GF-D8 (cell line): ENCODE measurements around the gene DNMT3B.
"Not testable (repeated sequence)": the region's sequence is repeated elsewhere in the genome, so short reads cannot be mapped to it uniquely, and the experiment has no call there.

ENCODE experiments used
- DNase-seq: peaks from one replicate; lab custom pipeline; 2025; lab: John Stamatoyannopoulos, UW

DNMT3B gene

DNA sequence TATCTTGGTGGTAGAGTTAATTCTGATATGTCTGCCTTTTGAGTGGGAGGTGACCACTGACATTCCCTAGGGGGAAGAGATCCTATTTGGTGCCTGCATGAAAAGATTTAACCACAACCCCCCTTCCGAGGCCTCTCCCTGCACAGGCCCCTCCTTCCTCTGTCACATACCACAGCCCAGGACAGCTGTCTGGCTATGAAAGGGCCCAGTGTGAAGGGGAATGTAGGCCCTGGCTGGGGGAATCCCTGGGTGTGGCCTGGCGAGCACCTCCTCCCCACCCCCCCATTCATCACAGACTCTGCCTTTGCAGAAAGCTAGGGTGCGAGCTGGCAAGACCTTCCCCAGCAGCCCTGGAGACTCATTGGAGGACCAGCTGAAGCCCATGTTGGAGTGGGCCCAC lies 30.1 kb downstream of the DNMT3B start:
- peak; percentile 56 for DNase-seq

DNA sequence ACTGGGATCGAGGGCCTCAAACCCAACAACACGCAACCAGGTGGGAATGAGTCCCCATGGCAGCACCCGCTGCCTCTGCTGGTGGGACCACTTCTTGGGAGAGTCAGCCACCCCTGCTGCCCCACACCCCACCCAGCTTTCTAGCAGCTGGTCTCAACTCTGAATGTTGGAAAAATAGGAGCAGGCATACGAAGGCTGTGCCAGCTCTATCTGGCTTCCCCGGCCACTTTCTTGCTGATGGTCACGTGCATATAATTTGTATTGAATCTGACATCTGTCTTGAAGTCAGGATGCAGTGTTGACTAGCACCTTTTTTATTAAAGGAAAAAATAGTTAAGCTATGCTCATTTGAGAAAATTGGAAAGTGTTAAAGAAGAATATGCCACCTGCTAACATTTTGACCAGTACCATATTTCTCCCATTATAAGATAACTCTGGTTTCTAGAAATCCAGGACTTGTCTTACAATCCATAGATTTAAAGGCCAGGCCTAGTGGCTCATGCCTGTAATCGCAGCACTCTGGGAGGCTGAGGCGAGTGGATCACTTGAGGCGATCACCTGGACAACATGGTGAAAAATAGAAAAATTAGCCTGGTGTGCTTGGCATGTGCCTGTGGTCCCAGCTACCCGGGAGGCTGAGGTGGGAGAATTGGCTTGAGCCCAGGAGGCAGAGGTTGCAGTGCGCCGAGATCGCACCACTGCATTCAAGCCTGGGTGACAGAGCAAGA lies 30.7 kb downstream of the DNMT3B start:
- DNase-seq = no peak

DNA sequence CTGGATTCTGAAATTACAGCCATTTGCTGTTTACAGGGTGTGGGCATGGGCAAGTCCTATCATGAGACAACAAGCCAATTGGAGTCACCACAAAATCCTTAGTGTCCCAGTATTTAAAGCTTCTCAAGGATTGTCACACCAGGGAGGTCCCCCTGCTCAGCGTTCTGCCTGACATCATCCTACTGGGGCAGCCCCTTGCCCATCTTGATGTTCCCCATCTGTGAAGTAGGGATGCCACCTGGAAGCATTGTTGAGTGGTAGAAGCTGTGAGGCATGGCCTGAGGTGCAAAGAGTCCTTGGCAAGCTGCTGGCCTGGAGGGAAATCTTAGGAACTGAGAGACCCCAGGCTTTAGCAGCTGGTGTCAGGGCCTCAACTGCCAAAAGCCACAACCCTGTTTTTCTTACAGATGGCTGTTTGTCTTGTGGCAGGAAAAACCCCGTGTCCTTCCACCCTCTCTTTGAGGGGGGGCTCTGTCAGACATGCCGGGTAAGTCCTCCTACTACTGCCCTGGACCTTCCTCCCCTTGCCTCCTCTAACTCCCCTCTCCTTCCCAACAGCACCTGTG lies 34.3 kb downstream of the DNMT3B start:
- no peak for DNase-seq

DNA sequence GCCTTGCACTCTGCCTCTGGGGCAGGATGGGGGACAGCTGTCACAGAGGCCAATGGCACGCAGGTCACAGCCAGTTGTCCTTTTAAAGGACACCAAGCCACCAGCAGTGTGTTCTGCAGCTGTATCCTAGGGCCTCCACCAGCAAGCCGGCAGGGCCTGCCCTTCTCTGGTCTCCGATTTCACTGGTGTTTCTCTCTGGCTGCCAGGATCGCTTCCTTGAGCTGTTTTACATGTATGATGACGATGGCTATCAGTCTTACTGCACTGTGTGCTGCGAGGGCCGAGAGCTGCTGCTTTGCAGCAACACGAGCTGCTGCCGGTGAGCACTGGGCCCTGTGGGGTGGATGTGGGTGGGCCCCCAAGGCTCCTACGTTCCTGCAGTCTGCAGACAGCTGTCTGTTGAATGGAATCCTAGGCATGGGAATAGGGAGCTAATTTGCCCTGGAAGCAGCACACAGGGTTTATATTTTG lies 34.8 kb downstream of the DNMT3B start:
- DNase-seq = no peak

DNA sequence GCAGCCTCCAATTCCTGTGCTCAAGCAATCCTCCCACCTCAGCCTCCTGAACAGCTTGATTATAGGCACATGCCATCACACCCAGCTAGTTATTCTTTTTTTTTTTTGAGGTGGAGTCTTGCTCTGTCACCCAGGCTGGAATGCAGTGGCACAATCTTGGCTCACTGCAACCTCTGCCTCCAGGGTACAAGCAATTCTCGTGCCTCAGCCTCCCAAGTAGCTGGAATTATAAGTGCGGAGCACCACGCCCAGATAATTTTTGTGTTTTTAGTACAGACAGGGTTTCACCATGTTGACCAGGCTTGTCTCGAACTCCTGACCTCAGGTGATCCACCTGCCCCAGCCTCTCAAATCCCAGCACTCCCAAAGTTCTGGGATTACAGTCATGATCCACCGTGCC lies 35.4 kb downstream of the DNMT3B start:
- DNase-seq = not testable (repeated sequence)

DNA sequence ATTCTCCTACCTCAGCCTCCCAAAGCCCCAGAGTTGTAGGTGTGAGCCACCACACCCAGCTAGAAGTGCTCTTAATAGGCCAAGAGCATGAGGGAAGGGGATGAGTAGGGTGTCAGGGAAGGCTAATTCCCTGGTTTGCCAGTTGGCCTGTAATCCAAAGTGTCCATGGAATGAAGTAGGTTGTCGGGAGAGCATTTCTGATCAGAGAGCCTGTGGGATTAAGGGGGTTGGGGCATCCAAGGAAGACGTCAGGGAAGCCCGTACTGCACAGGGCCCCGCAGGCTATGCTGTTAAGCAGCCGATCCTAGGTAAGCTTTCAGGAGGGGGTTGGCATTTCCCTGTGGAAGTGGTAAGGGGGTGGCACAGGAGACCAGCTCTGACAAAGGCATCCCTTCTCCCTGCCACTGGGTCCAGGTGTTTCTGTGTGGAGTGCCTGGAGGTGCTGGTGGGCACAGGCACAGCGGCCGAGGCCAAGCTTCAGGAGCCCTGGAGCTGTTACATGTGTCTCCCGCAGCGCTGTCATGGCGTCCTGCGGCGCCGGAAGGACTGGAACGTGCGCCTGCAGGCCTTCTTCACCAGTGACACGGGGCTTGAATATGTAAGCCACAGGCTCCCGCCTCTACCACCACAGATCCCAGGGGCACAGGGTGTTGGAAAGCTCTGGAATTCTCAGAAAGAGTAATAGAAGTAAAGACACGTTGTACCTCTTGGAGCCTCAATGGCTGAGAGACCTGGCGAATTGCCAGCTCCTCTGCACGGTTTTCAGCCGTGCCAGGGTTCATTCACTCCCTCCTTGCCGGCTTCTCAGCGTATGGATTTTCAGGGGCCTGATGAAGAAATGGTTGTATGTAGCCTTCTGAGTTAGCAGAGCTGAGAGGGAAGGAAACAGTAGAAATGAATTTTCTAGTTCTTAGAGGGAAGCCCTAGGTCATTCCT lies 36.1 kb downstream of the DNMT3B start:
- no peak for DNase-seq

DNA sequence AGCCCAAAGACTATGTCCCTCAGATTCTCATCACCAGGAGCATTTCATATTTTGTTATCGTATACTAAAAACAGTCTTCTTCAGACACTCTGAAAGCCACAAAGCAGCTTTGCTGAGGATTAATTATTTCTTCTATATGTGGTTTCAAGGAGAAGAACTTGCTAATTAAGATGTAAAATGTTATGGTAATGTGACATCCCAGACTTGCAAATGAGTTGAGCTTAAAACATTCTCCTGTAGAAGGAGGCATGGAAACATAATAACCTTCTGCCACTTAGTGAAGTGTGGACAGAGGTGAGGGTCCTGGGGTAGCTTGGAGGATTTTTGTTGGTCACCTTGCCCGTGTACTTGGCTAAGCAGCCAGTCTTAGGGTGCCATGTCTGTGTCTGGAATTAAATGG lies 40.9 kb downstream of the DNMT3B start:
- DNase-seq = no peak

DNA sequence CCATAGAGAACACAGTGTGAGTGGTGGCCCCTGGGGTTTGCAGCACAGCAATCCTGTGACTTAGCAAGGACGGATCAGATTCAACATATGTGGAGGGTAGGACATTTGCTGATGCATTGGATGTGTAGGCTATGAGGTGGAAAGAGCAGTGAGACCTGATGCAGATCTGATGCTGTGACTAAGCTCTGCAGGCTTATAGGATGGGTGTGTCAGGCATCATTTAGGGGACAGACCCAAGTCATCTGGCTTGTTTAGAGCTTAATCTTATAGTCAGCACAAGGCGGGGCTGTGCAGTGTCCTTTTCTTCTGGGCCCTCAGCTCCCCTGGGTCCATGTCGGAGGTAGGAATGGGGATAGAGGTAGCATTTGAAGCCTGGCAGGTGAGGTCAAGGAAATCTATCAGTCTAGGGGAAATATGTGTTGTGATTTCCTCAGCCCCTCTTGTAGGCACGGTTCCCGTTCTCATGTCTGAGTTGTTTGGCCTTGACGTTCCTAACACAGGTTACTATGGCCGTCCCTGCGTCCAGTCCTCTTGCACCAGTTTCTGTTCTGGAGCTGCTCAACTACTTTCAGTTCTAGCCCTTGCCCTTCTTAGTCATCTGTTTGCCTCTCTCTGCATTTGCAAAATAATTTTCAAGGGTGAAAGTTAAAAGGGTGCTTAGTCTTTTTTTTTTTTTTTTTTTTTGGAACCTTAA lies 42.0 kb downstream of the DNMT3B start:
- no peak for DNase-seq

DNA sequence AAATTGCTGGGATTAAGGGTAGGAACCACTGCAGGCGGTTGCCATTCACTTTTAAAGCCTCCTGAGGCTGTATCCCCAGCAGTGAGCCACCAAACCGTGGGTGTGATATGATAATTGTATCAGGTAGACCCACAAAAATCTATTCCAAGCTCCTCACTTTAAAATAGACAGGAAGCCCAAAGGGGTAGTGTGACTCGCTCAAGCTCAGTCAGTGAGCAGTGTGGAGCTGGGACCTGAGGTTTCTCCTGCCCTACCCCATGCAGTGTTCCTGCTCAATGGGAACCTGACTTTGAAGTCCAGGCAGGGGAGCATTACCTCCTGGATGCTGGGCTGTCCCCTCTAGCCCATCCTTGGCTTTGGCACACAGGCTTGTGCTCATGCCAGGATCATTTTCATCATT lies 42.6 kb downstream of the DNMT3B start:
- DNase-seq = no peak

DNA sequence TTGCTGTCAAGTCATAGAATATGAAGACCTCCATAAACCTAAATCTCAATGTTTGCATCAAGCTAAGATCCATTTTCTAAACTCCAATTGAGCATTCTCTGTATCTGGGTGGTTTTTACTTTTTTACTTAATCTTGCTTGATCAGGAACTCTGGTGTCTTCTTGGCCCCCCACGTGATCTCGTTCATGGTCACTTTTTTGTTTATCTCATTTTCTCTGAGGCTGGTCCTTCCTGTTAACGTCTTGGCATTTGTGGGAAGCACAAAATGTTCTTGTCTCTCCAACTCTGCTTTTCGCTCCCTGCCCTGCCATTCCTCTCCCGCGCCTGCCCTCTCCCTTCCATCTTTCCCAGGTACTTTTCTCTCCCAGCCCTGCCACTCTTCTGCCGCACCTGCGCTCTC lies 43.5 kb downstream of the DNMT3B start:
- DNase-seq = no peak

DNA sequence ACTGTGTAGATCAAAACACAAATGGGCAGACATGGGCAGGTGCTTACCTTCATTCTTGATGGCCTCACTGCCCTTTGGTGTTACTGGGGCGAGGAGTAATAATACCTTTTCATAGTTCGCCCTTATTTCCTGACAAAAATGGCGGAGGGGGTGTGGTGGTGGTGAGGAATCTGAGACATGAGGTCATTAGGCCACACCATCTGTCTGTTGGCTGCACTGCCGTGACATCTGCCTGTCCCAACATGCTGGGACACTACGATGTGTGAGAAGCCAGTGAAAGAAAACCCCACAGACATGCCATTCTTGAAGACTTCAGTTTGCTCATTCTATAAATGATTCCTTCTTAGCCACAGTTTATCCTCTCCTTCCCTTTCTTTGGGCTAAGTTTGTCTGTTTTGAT lies 44.2 kb downstream of the DNMT3B start:
- no peak for DNase-seq

DNA sequence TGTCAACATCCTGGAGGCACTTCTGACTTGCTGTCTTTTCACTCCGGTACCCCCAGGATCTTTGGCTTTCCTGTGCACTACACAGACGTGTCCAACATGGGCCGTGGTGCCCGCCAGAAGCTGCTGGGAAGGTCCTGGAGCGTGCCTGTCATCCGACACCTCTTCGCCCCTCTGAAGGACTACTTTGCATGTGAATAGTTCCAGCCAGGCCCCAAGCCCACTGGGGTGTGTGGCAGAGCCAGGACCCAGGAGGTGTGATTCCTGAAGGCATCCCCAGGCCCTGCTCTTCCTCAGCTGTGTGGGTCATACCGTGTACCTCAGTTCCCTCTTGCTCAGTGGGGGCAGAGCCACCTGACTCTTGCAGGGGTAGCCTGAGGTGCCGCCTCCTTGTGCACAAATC lies 45.5 kb downstream of the DNMT3B start:
- DNase-seq = no peak

DNA sequence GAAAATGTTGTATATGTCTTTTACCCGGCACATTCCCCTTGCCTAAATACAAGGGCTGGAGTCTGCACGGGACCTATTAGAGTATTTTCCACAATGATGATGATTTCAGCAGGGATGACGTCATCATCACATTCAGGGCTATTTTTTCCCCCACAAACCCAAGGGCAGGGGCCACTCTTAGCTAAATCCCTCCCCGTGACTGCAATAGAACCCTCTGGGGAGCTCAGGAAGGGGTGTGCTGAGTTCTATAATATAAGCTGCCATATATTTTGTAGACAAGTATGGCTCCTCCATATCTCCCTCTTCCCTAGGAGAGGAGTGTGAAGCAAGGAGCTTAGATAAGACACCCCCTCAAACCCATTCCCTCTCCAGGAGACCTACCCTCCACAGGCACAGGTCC lies 46.3 kb downstream of the DNMT3B start:
- no peak for DNase-seq

DNA sequence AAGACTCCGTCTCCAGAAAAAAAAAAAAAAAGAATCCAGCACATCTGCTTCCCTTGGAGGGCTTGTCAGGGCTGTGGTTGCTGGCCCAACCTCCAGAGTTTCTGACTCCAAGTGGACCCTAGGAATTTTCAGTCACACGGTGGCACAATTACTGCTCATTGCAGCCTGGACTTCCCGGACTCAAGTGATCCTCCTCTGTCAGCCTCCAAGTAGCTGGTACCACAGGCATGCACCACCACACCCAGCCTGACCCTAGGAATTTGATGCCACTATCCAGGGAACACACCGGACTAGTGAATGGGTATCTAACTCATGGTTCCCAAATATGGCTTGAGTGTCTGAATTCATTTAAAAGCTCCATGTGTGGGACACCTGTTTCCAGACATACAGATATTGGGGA lies 47.7 kb downstream of the DNMT3B start:
- DNase-seq = no peak

DNA sequence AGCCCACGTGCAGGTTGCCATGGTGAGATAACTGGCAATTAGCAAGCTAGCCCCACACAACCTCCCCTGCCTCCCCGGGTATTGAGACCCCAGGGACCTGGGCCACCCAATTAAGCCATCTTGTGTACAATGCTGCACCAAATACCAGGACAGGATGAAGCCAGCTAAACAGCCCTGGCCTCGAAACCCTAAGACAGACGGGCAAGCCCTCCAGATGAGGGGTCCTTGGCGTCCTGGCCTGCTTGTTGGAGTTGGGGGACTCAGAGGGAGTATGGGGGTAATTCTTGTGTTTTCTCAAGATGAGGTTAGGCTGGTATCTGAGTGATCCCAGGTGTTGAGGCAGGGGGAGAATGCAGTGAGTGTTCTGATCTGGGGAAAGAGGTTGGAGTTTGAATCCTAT lies 48.8 kb downstream of the DNMT3B start:
- no peak for DNase-seq

DNA sequence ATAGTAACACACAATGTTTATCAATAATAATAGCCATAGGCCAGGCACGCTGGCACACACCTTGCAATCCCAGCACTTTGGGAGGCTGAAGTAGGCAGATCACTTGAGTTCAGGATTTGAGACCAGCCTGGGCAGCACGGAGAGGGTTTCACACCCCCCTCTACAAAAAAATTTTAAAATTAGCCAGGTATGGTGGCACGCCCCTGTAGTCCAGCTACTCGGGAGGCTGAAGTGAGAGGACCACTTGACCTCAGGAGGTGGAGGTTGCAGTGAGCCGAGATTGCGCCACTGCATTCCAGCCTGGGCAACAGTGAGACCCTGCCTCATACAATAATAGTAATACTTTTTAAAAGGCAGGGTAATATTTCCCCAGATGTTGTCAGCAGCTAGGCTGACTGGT lies 49.7 kb downstream of the DNMT3B start:
- no peak for DNase-seq

DNA sequence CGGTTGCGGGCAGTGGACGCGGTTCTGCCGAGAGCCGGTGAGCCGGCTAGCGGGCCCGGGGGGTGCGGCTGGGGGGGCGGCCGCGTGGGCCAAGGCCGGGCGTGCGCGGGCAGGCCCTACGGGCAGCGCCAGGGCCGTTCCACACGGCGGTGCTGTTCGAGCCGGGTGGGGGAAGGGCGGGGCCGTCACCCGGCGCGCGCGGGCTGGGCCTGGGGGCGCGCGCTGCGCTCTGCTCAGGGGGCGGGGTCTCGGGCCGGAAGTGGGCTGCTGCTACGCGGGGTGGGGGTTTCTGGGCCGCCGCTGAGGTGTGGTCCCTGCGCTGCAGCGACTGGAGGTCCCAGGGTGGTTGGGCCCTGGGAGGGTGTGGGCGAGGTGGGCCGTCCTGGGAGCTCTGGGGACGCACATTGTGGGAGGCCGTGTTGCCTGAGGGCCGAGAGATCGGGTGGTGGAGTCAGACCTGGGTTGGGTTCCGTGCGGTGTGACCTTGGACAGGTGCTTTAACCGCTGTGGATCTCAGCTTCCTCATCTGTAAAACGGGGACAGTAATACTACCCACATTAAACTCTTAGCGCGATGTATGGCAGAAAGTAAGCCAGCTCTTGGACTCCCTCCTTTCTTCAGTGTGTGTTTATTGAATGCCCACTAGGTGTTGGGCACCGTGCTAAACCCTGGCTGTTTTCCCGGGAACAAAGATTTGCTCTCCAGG lies 58.0 kb downstream of the DNMT3B start:
- peak; percentile 4 for DNase-seq

DNA sequence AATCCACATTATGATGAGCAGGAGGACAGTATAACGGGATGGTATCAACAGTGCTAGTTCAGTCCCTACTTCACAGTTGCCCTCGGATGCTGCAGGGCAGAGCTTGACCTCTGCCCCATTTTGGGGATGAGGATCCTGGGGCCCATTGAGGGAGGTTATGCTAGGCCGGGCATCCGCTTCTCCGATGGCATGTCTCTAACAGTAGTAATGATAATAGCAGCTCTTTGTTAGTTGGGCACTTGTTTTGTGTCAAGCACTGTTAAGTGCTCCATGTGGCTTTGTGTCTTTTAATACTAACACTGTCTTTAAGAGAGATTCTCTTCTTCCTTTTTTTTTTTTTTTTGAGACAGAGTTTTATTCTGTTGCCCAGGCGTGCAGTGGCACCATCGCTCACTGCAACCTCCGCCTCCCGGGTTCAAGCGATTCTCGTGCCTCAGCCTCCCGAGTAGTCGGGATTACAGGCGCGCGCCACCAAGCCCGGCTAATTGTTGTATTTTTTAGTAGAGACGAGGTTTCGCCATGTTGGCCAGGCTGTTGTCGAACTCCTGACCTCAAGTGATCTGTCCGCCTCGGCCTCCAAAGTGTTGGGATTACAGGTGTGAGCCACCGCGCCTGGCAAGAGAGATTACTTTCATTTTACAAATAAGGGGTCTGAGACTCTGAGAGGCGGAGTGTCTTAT lies 58.7 kb downstream of the DNMT3B start:
- DNase-seq = no peak

DNA sequence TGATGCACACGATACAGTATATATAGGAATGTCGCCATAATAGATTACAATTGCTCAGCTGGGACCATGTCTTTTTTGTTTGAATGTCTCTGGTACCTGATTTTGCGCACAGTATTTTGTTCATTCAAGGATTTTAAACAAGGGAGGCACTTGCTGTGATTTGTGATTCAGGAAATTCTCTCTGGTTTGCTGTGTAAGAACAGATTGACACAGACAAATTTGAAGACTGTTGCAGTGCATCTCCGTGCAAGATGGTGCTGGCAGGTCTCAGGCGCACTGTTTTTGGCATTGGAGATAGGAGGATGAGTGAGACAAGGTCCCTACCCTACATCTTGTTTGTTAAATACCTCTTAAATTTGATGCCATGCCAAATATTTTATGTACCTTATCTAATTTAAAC lies 60.0 kb downstream of the DNMT3B start:
- DNase-seq = no peak

DNA sequence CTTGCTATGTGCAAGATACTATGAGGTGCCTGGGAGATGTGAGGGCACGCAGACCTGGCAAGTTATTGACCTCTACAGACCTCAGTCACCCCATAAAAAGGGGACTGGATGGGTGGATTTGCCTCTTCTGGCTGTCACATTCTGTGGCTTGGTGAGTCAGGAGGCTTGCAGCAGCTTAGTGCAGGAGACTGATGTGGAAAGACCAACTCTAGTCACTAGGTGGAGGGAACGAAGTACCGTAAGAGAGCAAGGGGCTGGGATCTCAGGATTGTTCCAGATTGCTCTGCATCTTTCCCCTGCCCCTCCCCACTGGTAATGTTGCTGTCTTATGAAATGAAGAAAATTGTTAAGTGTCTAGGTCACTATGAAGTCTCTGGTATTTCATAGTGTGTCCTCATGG lies 60.9 kb downstream of the DNMT3B start:
- DNase-seq = peak; percentile 29
